ENCODE results near the gene TIMELESS. TPM values are rescaled to one million over a fixed set of nuclear protein-coding genes. Genes with fewer than 3 reads are reported as not detected.

Gene TIMELESS
- total and polyA plus RNA-seq, 4 donors = 5.1 to 17.6 (median 10.3) TPM

DNA sequence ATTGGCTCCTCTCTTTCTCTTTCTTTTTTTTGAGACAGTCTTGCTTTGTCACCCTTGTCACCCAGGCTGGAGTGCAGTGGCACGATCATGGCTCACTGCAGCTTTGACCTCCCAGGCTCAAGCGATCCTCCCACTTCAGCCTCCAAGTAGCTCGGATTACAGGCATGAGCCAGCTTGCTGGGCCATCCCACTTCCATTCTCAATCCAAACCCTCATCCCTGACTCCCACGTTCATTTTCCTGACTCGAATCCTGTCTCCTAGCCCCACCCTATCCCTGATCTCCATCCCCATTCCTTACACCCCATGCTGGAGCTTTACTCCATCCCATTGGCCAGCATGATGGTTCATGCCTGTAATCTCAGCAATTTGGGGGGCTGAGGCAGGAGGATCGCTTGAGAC lies 26.9 kb upstream of the TIMELESS start:
- peak overlapping the region; percentile 28 to 74 for H3K27ac ChIP-seq (ENCODE audit: low read depth in 1 of 2, low read length in 2 of 2)
- 80% methylated on average over 6 of the region's 6 CpGs for WGBS

DNA sequence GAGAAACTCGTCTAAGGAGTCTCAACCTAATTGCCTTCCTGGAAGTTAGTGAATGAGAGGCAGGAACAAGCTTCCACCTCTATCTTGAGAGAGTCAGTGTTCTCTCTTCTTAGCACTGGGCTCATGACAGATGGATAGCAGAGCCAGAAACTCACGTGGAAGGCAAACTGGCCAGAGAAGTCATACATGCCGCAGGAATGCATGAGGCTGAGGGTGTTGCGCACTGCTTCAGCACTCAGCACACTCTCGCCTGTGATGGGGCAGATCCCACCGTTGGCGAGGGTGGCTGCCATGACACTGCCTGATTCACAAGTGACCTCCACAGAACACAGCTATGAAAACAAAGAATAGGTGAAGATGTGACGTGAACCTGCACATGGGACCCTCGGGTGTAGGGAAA lies 25.2 kb upstream of the TIMELESS start:
- Histone ChIP-seq H3K9ac (ENCODE audit: low read depth in 1 of 2, low read length in 2 of 2) (no peak overlapping the region), H3K4me1 (ENCODE audit: control insufficient read depth in 4 of 4, insufficient read depth in 4 of 4, low read length in 3 of 4) (peaks cover 2 to 58% (median 48%) of the 10 kb centered on the region in 4 donors), H3K9me3 (ENCODE audit: control insufficient read depth in 4 of 4, low read length in 3 of 4) (no peaks in the 10 kb centered on the region), H3K27me3 (ENCODE audit: control insufficient read depth in 4 of 4, insufficient read depth in 4 of 4, low read length in 3 of 4) (no peaks in the 10 kb centered on the region), H3K36me3 (ENCODE audit: control insufficient read depth in 4 of 4, insufficient read depth in 3 of 4, low read depth in 1 of 4, low read length in 3 of 4) (peaks cover 0 to 20% (median 18%) of the 10 kb centered on the region in 4 donors), H3K4me3 (ENCODE audit: low read depth in 1 of 3, low read length in 3 of 3) (no peak overlapping the region), H3K27ac (ENCODE audit: low read depth in 1 of 2, low read length in 2 of 2) (no peak overlapping the region)
- no peak for TF ChIP-seq HNF4A (conservative IDR thresholded peaks at IDR 0.05)
- TF ChIP-seq, protein P1, sequence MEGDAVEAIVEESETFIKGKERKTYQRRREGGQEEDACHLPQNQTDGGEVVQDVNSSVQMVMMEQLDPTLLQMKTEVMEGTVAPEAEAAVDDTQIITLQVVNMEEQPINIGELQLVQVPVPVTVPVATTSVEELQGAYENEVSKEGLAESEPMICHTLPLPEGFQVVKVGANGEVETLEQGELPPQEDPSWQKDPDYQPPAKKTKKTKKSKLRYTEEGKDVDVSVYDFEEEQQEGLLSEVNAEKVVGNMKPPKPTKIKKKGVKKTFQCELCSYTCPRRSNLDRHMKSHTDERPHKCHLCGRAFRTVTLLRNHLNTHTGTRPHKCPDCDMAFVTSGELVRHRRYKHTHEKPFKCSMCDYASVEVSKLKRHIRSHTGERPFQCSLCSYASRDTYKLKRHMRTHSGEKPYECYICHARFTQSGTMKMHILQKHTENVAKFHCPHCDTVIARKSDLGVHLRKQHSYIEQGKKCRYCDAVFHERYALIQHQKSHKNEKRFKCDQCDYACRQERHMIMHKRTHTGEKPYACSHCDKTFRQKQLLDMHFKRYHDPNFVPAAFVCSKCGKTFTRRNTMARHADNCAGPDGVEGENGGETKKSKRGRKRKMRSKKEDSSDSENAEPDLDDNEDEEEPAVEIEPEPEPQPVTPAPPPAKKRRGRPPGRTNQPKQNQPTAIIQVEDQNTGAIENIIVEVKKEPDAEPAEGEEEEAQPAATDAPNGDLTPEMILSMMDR (IDR thresholded peaks at IDR 0.05; ENCODE audit: low read depth, low read length, missing input control) = no peak
- no peak for TF ChIP-seq FOXA2 (IDR thresholded peaks at IDR 0.05)
- no peak for TF ChIP-seq RXRA (IDR thresholded peaks at IDR 0.05)
- TF ChIP-seq YY1 (IDR thresholded peaks at IDR 0.05) = no peak
- no peak for TF ChIP-seq TAF1 (conservative IDR thresholded peaks at IDR 0.05)
- TF ChIP-seq RAD21 (IDR thresholded peaks at IDR 0.05) = no peak
- TF ChIP-seq, protein P2, sequence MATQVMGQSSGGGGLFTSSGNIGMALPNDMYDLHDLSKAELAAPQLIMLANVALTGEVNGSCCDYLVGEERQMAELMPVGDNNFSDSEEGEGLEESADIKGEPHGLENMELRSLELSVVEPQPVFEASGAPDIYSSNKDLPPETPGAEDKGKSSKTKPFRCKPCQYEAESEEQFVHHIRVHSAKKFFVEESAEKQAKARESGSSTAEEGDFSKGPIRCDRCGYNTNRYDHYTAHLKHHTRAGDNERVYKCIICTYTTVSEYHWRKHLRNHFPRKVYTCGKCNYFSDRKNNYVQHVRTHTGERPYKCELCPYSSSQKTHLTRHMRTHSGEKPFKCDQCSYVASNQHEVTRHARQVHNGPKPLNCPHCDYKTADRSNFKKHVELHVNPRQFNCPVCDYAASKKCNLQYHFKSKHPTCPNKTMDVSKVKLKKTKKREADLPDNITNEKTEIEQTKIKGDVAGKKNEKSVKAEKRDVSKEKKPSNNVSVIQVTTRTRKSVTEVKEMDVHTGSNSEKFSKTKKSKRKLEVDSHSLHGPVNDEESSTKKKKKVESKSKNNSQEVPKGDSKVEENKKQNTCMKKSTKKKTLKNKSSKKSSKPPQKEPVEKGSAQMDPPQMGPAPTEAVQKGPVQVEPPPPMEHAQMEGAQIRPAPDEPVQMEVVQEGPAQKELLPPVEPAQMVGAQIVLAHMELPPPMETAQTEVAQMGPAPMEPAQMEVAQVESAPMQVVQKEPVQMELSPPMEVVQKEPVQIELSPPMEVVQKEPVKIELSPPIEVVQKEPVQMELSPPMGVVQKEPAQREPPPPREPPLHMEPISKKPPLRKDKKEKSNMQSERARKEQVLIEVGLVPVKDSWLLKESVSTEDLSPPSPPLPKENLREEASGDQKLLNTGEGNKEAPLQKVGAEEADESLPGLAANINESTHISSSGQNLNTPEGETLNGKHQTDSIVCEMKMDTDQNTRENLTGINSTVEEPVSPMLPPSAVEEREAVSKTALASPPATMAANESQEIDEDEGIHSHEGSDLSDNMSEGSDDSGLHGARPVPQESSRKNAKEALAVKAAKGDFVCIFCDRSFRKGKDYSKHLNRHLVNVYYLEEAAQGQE (IDR thresholded peaks at IDR 0.05) = no peak
- TF ChIP-seq, protein P3, sequence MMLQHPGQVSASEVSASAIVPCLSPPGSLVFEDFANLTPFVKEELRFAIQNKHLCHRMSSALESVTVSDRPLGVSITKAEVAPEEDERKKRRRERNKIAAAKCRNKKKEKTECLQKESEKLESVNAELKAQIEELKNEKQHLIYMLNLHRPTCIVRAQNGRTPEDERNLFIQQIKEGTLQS (IDR thresholded peaks at IDR 0.05) = no peak
- no peak for TF ChIP-seq EGR1 (IDR thresholded peaks at IDR 0.05; ENCODE audit: low read depth in 2 of 2)
- TF ChIP-seq HNF4G (IDR thresholded peaks at IDR 0.05) = no peak
- no peak for TF ChIP-seq NR2F2 (IDR thresholded peaks at IDR 0.05)
- DNase-seq (ENCODE audit: low spot score) = no peak
- 95% methylated on average over 9 of the region's 9 CpGs for WGBS

More for the DNA sequence above, 26.9 kb upstream of the TIMELESS start:
- peaks cover 3 to 56% (median 44%) of the 10 kb centered on the region in 4 donors for H3K4me1 ChIP-seq (ENCODE audit: control insufficient read depth in 4 of 4, insufficient read depth in 4 of 4, low read length in 3 of 4)
- TF ChIP-seq EGR1 (IDR thresholded peaks at IDR 0.05; ENCODE audit: low read depth in 2 of 2) (no peak), YY1 (IDR thresholded peaks at IDR 0.05) (no peak), HNF4G (IDR thresholded peaks at IDR 0.05) (no peak)
- DNase-seq (ENCODE audit: low spot score) = no peak
- no peak overlapping the region for H3K4me3 ChIP-seq (ENCODE audit: low read depth in 1 of 3, low read length in 3 of 3)
- peaks cover 0 to 17% (median 15%) of the 10 kb centered on the region in 4 donors for H3K36me3 ChIP-seq (ENCODE audit: control insufficient read depth in 4 of 4, insufficient read depth in 3 of 4, low read depth in 1 of 4, low read length in 3 of 4)
- H3K9me3 ChIP-seq (ENCODE audit: control insufficient read depth in 4 of 4, low read length in 3 of 4) = no peaks in the 10 kb centered on the region
- H3K9ac ChIP-seq (ENCODE audit: low read depth in 1 of 2, low read length in 2 of 2) = no peak overlapping the region
- no peaks in the 10 kb centered on the region for H3K27me3 ChIP-seq (ENCODE audit: control insufficient read depth in 4 of 4, insufficient read depth in 4 of 4, low read length in 3 of 4)

Data from liver (tissue), 9 donors.